GM18868 (cell line): ENCODE data around the gene CRTC2.

Experiments used
- ATAC-seq: cut with Tn5 transposase; IDR thresholded peaks from one replicate; pipeline ENCODE4 v1.9.1; 2021; ENCODE audit warnings: mild to moderate bottlenecking, moderate library complexity; ENCODE audit not compliant: unreplicated experiment

Gene CRTC2

GRCh38 chr1:153899509-153899908 lies 58.9 kb downstream of the CRTC2 start:
- no peak for ATAC-seq
